Smooth muscle cell (in vitro differentiated cells): ENCODE results near the gene ZNF490. TPM values are rescaled to one million over a fixed set of nuclear protein-coding genes. Genes with fewer than 3 reads are reported as not detected.

Experiments
- DNase-seq: peaks from one replicate; lab custom pipeline; 2025; ENCODE audit not compliant: unreplicated experiment; lab: John Stamatoyannopoulos, UW
- H2AFZ ChIP-seq: fragments of 200-600 bp; sonication (generic); 2 replicates; pipeline ENCODE4 v1.6.0; 2016; ENCODE audit warnings: antibody characterized with exemption, low read depth, mild to moderate bottlenecking
- H3F3A ChIP-seq: fragments of 200-600 bp; sonication (generic); 2 replicates; pipeline ENCODE4 v1.6.0; 2017; ENCODE audit warnings: antibody characterized with exemption, low read depth
- H3K27ac ChIP-seq: fragments of 200-600 bp; sonication (generic); 2 replicates; pipeline ENCODE4 v1.5.1; 2016; ENCODE audit warnings: low read depth, mild to moderate bottlenecking
- H3K27me3 ChIP-seq: fragments of 200-600 bp; sonication (generic); 2 replicates; pipeline ENCODE4 v1.6.1; 2016; ENCODE audit warnings: low read depth, mild to moderate bottlenecking
- H3K36me3 ChIP-seq: fragments of 200-600 bp; sonication (generic); 2 replicates; pipeline ENCODE4 v1.5.1; 2016; ENCODE audit warnings: low read depth
- H3K4me1 ChIP-seq: fragments of 200-600 bp; sonication (generic); 2 replicates; pipeline ENCODE4 v1.5.1; 2016; ENCODE audit warnings: low read depth
- H3K4me2 ChIP-seq: fragments of 200-600 bp; sonication (generic); 2 replicates; pipeline ENCODE4 v1.6.0; 2016; ENCODE audit warnings: mild to moderate bottlenecking
- H3K4me3 ChIP-seq: fragments of 200-600 bp; sonication (generic); 2 replicates; pipeline ENCODE4 v1.5.1; 2016; ENCODE audit warnings: mild to moderate bottlenecking
- H3K79me2 ChIP-seq: fragments of 200-600 bp; sonication (generic); 2 replicates; pipeline ENCODE4 v1.6.0; 2016; ENCODE audit warnings: low read depth, mild to moderate bottlenecking
- H3K9ac ChIP-seq: fragments of 200-600 bp; sonication (generic); 2 replicates; pipeline ENCODE4 v1.6.0; 2016; ENCODE audit warnings: low read depth
- H3K9me3 ChIP-seq: fragments of 200-600 bp; sonication (generic); replicated peaks from 2 replicates; pipeline ENCODE4 v1.5.1; 2016; ENCODE audit warnings: low read depth
- H4K20me1 ChIP-seq: fragments of 200-600 bp; sonication (generic); 2 replicates; pipeline ENCODE4 v1.6.0; 2016; ENCODE audit warnings: low read depth
- WGBS: methylation state at CpG from one replicate; pipeline ENCODE4 v1.1.7; 2016; ENCODE audit warnings: low lambda C conversion rate; 5-methylcytosine and 5-hydroxymethylcytosine counted together
- polyA plus RNA-seq: library from polyadenylated mRNA; unstranded; fragments of >200 nt; fragmentation: Nextera tagmentation; extraction: Ambion mirVana; gene quantifications from 2 replicates; pipeline ENCODE4 v1.2.1, GENCODE V29; 2016
- total RNA-seq: library from RNA; depleted of rRNA; stranded (reverse); fragments of >200 nt; gene quantifications from 2 replicates; pipeline ENCODE4 v1.2.3, GENCODE V29; 2014
- TF ChIP-seq, protein P1 (sequence below): fragments of 200-600 bp; sonication (generic); IDR thresholded peaks from 2 replicates; pipeline ENCODE4 v1.5.1; 2017; ENCODE audit warnings: borderline replicate concordance, mild to moderate bottlenecking, antibody characterized with exemption; ENCODE audit not compliant: insufficient read depth, poor library complexity, severe bottlenecking

The ZNF490 gene
- total and polyA plus RNA-seq, 2 experiments from 2014 or later: 1.1 to 7.1 TPM

DNA sequence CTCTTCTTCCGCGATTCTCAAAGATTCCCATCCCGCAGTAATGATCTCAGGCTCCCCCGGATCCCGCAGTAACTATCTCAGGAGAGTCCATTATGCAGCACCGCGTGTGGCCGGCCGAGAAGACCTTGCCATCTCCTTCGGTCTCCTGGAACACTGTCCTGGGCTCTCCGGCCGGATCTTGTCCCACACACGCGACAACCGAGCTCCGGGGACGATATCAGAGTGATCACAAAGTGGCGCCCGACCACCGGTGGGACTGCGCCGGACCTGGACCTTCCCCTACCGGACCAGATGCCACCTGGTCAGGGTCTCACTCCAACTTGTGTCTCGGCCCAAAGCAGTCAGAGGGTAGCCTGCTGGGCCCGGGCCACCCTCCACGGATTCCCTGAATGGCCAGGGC is 31.9 kb upstream of the ZNF490 start:
- DNase-seq: no peak
- TF ChIP-seq, protein P1, sequence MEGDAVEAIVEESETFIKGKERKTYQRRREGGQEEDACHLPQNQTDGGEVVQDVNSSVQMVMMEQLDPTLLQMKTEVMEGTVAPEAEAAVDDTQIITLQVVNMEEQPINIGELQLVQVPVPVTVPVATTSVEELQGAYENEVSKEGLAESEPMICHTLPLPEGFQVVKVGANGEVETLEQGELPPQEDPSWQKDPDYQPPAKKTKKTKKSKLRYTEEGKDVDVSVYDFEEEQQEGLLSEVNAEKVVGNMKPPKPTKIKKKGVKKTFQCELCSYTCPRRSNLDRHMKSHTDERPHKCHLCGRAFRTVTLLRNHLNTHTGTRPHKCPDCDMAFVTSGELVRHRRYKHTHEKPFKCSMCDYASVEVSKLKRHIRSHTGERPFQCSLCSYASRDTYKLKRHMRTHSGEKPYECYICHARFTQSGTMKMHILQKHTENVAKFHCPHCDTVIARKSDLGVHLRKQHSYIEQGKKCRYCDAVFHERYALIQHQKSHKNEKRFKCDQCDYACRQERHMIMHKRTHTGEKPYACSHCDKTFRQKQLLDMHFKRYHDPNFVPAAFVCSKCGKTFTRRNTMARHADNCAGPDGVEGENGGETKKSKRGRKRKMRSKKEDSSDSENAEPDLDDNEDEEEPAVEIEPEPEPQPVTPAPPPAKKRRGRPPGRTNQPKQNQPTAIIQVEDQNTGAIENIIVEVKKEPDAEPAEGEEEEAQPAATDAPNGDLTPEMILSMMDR: no peak
- no peaks in the 10 kb centered on the region for H3K79me2 ChIP-seq
- H2AFZ ChIP-seq: no peak overlapping the region
- H4K20me1 ChIP-seq: no peaks in the 10 kb centered on the region
- H3K36me3 ChIP-seq: no peaks in the 10 kb centered on the region
- H3K9ac ChIP-seq: no peak overlapping the region
- H3K9me3 ChIP-seq: no peaks in the 10 kb centered on the region
- H3K27me3 ChIP-seq: no peaks in the 10 kb centered on the region
- H3K4me1 ChIP-seq: peaks cover 4% of the 10 kb centered on the region
- no peak overlapping the region for H3K4me3 ChIP-seq
- no peak overlapping the region for H3K27ac ChIP-seq
- no peak overlapping the region for H3K4me2 ChIP-seq
- H3F3A ChIP-seq: no peaks in the 10 kb centered on the region
- WGBS: 97% methylated on average over 26 of the region's 26 CpGs

DNA sequence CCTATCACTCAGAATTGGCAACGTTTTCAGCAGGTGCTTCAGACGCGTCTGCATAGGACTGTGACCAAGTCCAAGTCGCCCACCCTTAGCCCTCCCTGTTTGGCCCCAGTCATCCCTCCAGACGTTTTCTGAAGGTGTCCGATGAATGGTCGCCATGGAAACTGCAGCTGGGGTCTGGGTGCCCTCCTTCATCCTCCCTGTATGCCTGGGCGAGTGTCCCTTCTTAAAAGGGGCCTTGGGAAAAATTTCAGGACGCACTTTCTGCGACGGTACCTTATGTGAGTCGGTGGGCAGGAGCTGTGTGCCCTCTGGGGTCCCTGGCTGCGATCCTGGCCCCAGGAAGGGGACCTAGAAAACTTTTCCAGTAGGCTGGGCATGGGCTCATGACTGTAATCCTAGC is 30.8 kb upstream of the ZNF490 start:
- no peaks in the 10 kb centered on the region for H3K36me3 ChIP-seq
- WGBS: 89% methylated on average over 13 of the region's 13 CpGs

DNA sequence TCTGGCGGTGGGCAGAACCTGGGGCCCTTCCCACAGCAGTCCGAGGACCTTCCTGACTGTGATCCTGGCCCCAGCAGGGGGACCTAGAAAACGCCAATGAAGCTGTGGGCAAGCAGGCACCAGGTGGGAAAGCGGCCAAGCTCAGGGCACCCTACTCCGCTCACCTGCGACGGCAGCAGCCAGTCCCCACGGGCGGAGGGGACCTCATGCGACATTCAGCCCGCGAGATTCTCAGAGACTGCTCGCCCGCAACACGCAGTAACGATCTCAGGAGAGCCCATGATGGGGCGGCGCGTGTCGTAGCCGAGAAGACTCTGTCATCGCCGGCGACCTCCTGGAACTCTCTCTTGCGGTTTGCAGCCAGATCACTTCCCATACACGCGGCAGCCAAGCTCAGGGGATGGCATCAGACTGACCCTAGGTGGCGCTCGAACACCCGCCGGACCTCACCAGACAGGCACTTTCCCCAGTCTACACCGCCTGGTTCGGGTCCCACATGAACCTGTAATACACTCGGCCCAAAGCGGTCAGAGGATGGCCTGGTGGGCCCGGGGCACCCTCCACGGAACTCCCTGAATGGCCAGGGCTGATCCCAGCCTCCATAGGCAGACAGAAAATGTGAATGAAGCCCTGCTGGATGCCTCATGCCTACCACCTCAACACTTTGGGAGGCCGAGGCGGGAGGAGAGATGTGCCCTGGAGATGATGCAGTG is 29.4 kb upstream of the ZNF490 start:
- Histone ChIP-seq H2AFZ (peak overlapping the region; percentile 58), H3K9me3 (no peaks in the 10 kb centered on the region), H3K4me1 (peaks cover 4% of the 10 kb centered on the region), H3F3A (no peaks in the 10 kb centered on the region), H3K9ac (peak overlapping the region; percentile 62), H3K27ac (peak overlapping the region; percentile 52), H3K27me3 (no peaks in the 10 kb centered on the region), H4K20me1 (no peaks in the 10 kb centered on the region), H3K4me3 (peak overlapping the region; percentile 35), H3K4me2 (peak overlapping the region; percentile 83), H3K36me3 (no peaks in the 10 kb centered on the region), H3K79me2 (no peaks in the 10 kb centered on the region)
- TF ChIP-seq, protein P1: peak; percentile 69
- WGBS: 16% methylated on average over 39 of the region's 39 CpGs
- DNase-seq: peak; percentile 36

More for the DNA sequence above, 30.8 kb upstream of the ZNF490 start:
- Histone ChIP-seq H3K4me3 (no peak overlapping the region), H3F3A (no peaks in the 10 kb centered on the region), H3K9me3 (no peaks in the 10 kb centered on the region), H3K79me2 (no peaks in the 10 kb centered on the region), H3K27me3 (no peaks in the 10 kb centered on the region), H2AFZ (no peak overlapping the region), H3K4me2 (no peak overlapping the region), H3K9ac (no peak overlapping the region), H4K20me1 (no peaks in the 10 kb centered on the region), H3K4me1 (peaks cover 4% of the 10 kb centered on the region), H3K27ac (no peak overlapping the region)
- no peak for DNase-seq
- TF ChIP-seq, protein P1: no peak
